GM23338 (cell line): ENCODE results near the gene AEN. TPM values are rescaled to one million over a fixed set of nuclear protein-coding genes. Genes with fewer than 3 reads are reported as not detected.

ENCODE experiments used
- ATAC-seq: fragments of 200-7000 bp; cut with Tn5 transposase; 3 replicates; pipeline ENCODE4 v1.9.1; 2020
- DNase-seq: peaks from one replicate; pipeline ENCODE4 v3.0.0-alpha.2; 2015; ENCODE audit warnings: low spot score
- H2AFZ ChIP-seq: fragments of 200-600 bp; sonication (generic); 2 replicates; pipeline ENCODE4 v1.8.0; 2016; ENCODE audit warnings: antibody characterized with exemption, mild to moderate bottlenecking, moderate library complexity
- H3F3A ChIP-seq: fragments of 200-600 bp; sonication (generic); replicated peaks from 2 replicates; pipeline ENCODE4 v1.8.0; 2017; ENCODE audit warnings: antibody characterized with exemption, mixed run types, low read depth
- H3K27ac ChIP-seq: fragments of 200-600 bp; sonication (generic); 2 replicates; pipeline ENCODE4 v1.6.1; 2016; ENCODE audit warnings: low read depth
- H3K27me3 ChIP-seq: fragments of 200-600 bp; sonication (generic); 2 replicates; pipeline ENCODE4 v1.8.0; 2016; ENCODE audit warnings: mild to moderate bottlenecking, mixed run types, moderate library complexity; ENCODE audit not compliant: insufficient read depth
- H3K36me3 ChIP-seq: fragments of 200-600 bp; sonication (generic); 2 replicates; pipeline ENCODE4 v1.8.0; 2016; ENCODE audit warnings: mild to moderate bottlenecking; ENCODE audit not compliant: insufficient read depth
- H3K4me1 ChIP-seq: fragments of 200-600 bp; sonication (generic); 2 replicates; pipeline ENCODE4 v1.8.0; 2016; ENCODE audit warnings: mild to moderate bottlenecking, moderate library complexity; ENCODE audit not compliant: insufficient read depth
- H3K4me2 ChIP-seq: fragments of 200-600 bp; sonication (generic); 2 replicates; pipeline ENCODE4 v1.7.1; 2017; ENCODE audit warnings: mixed run types
- H3K4me3 ChIP-seq: fragments of 200-600 bp; sonication (generic); 2 replicates; pipeline ENCODE4 v1.6.1; 2016; ENCODE audit warnings: mixed run types
- H3K79me2 ChIP-seq: fragments of 200-600 bp; sonication (generic); replicated peaks from 2 replicates; pipeline ENCODE4 v1.8.0; 2017; ENCODE audit warnings: mild to moderate bottlenecking; ENCODE audit not compliant: insufficient read depth
- H3K9me2 ChIP-seq: fragments of 200-600 bp; sonication (generic); 2 replicates; pipeline ENCODE4 v1.8.0; 2017; ENCODE audit not compliant: insufficient read depth
- H4K20me1 ChIP-seq: fragments of 200-600 bp; sonication (generic); replicated peaks from 2 replicates; pipeline ENCODE4 v1.8.0; 2017; ENCODE audit warnings: mild to moderate bottlenecking; ENCODE audit not compliant: insufficient read depth
- H3K27ac Mint-ChIP-seq: 2 replicates; pipeline ENCODE4 v1.8.0; 2020; ENCODE audit warnings: inconsistent platforms, mild to moderate bottlenecking, moderate library complexity, mixed read lengths
- H3K27me3 Mint-ChIP-seq: 3 replicates; pipeline ENCODE4 v1.8.0; 2022; ENCODE audit warnings: low read depth, mild to moderate bottlenecking, moderate library complexity, mixed read lengths, inconsistent platforms; ENCODE audit not compliant: insufficient read depth, poor library complexity
- H3K36me3 Mint-ChIP-seq: 3 replicates; pipeline ENCODE4 v1.8.0; 2021; ENCODE audit warnings: low read depth, mild to moderate bottlenecking, inconsistent platforms, moderate library complexity, mixed read lengths
- H3K4me1 Mint-ChIP-seq: 3 replicates; pipeline ENCODE4 v1.8.0; 2020; ENCODE audit warnings: mild to moderate bottlenecking, inconsistent platforms, mixed read lengths
- H3K4me3 Mint-ChIP-seq: 3 replicates; pipeline ENCODE4 v1.8.0; 2021; ENCODE audit warnings: moderate library complexity, mild to moderate bottlenecking, inconsistent platforms, mixed read lengths
- H3K9me3 Mint-ChIP-seq: 3 replicates; pipeline ENCODE4 v1.8.0; 2020; ENCODE audit warnings: moderate library complexity, mild to moderate bottlenecking, inconsistent platforms, mixed read lengths
- CREB1 ChIP-seq: fragments of 250-450 bp; sonication (Bioruptor Pico); IDR thresholded peaks from 2 replicates; pipeline ENCODE4 v1.5.0; 2020; ENCODE audit warnings: low read depth, mild to moderate bottlenecking, moderate library complexity
- EZH2phosphoT487 ChIP-seq: fragments of 200-600 bp; sonication (generic); IDR thresholded peaks from one replicate; pipeline ENCODE4 v1.8.1; 2018; ENCODE audit warnings: antibody characterized with exemption; ENCODE audit not compliant: unreplicated experiment
- JUNB ChIP-seq: IDR thresholded peaks from one replicate; pipeline ENCODE4 v1.6.1; 2016; ENCODE audit warnings: antibody characterized with exemption; ENCODE audit not compliant: unreplicated experiment
- NANOG ChIP-seq: IDR thresholded peaks from 2 replicates; pipeline ENCODE4 v1.6.1; 2016; ENCODE audit warnings: antibody characterized with exemption, borderline replicate concordance
- POLR2AphosphoS5 ChIP-seq: IDR thresholded peaks from 2 replicates; pipeline ENCODE4 v1.6.1; 2016; ENCODE audit warnings: antibody characterized with exemption, low read depth
- ZNF114 ChIP-seq: fragments of 250-450 bp; sonication (Bioruptor Pico); IDR thresholded peaks from 2 replicates; pipeline ENCODE4 v1.5.0; 2020; ENCODE audit warnings: mild to moderate bottlenecking, moderate library complexity
- polyA plus RNA-seq: library from polyadenylated mRNA; unstranded; fragments of >200 nt; fragmentation: Nextera tagmentation; extraction: Ambion mirVana; gene quantifications from 2 replicates; pipeline ENCODE4 v1.2.1, GENCODE V29; 2016
- total RNA-seq: library from RNA; depleted of rRNA; stranded (reverse); fragments of >200 nt; shearing (Covaris generic); gene quantifications from 2 replicates; pipeline ENCODE4 v1.2.3, GENCODE V29; 2014
- TF ChIP-seq, protein P1 (sequence below): fragments of 250-450 bp; sonication (Bioruptor Pico); IDR thresholded peaks from 2 replicates; pipeline ENCODE4 v1.5.0; 2020; ENCODE audit warnings: mild to moderate bottlenecking, moderate library complexity

Gene AEN
- total and polyA plus RNA-seq, 2 experiments from 2014 or later, result 82.3 to 220 TPM

GRCh38 chr15:88648357-88649214 is 27.4 kb downstream of the AEN start (continued):
- TF ChIP-seq, protein P1, sequence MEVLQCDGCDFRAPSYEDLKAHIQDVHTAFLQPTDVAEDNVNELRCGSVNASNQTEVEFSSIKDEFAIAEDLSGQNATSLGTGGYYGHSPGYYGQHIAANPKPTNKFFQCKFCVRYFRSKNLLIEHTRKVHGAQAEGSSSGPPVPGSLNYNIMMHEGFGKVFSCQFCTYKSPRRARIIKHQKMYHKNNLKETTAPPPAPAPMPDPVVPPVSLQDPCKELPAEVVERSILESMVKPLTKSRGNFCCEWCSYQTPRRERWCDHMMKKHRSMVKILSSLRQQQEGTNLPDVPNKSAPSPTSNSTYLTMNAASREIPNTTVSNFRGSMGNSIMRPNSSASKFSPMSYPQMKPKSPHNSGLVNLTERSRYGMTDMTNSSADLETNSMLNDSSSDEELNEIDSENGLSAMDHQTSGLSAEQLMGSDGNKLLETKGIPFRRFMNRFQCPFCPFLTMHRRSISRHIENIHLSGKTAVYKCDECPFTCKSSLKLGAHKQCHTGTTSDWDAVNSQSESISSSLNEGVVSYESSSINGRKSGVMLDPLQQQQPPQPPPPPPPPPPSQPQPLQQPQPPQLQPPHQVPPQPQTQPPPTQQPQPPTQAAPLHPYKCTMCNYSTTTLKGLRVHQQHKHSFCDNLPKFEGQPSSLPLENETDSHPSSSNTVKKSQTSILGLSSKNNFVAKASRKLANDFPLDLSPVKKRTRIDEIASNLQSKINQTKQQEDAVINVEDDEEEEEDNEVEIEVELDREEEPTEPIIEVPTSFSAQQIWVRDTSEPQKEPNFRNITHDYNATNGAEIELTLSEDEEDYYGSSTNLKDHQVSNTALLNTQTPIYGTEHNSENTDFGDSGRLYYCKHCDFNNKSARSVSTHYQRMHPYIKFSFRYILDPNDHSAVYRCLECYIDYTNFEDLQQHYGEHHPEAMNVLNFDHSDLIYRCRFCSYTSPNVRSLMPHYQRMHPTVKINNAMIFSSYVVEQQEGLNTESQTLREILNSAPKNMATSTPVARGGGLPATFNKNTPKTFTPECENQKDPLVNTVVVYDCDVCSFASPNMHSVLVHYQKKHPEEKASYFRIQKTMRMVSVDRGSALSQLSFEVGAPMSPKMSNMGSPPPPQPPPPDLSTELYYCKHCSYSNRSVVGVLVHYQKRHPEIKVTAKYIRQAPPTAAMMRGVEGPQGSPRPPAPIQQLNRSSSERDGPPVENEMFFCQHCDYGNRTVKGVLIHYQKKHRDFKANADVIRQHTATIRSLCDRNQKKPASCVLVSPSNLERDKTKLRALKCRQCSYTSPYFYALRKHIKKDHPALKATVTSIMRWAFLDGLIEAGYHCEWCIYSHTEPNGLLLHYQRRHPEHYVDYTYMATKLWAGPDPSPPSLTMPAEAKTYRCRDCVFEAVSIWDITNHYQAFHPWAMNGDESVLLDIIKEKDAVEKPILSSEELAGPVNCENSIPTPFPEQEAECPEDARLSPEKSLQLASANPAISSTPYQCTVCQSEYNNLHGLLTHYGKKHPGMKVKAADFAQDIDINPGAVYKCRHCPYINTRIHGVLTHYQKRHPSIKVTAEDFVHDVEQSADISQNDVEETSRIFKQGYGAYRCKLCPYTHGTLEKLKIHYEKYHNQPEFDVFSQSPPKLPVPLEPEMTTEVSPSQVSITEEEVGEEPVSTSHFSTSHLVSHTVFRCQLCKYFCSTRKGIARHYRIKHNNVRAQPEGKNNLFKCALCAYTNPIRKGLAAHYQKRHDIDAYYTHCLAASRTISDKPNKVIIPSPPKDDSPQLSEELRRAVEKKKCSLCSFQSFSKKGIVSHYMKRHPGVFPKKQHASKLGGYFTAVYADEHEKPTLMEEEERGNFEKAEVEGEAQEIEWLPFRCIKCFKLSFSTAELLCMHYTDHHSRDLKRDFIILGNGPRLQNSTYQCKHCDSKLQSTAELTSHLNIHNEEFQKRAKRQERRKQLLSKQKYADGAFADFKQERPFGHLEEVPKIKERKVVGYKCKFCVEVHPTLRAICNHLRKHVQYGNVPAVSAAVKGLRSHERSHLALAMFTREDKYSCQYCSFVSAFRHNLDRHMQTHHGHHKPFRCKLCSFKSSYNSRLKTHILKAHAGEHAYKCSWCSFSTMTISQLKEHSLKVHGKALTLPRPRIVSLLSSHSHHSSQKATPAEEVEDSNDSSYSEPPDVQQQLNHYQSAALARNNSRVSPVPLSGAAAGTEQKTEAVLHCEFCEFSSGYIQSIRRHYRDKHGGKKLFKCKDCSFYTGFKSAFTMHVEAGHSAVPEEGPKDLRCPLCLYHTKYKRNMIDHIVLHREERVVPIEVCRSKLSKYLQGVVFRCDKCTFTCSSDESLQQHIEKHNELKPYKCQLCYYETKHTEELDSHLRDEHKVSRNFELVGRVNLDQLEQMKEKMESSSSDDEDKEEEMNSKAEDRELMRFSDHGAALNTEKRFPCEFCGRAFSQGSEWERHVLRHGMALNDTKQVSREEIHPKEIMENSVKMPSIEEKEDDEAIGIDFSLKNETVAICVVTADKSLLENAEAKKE (CRISPR knock-in tag), result no peak
- TF ChIP-seq JUNB, result no peak
- no peak for TF ChIP-seq EZH2phosphoT487
- no peak for TF ChIP-seq ZNF114 (CRISPR knock-in tag)
- no peak for TF ChIP-seq NANOG
- no peak for TF ChIP-seq POLR2AphosphoS5

GRCh38 chr15:88649286-88649733 is 28.2 kb downstream of the AEN start:
- Mint-ChIP-seq H3K36me3 (no peaks in the 10 kb centered on the region), H3K27ac (peak overlapping the region; percentile 75; the same call in 1 of the 2 replicates), H3K4me1 (peaks cover 26% of the 10 kb centered on the region), H3K27me3 (peaks cover 5% of the 10 kb centered on the region), H3K4me3 (no peak overlapping the region), H3K9me3 (no peaks in the 10 kb centered on the region)
- Histone ChIP-seq H3K9me2 (no peaks in the 10 kb centered on the region), H3K4me2 (no peak overlapping the region), H3K36me3 (no peaks in the 10 kb centered on the region), H3K79me2 (no peaks in the 10 kb centered on the region), H3K27ac (no peak overlapping the region), H2AFZ (no peak overlapping the region), H3K27me3 (no peaks in the 10 kb centered on the region), H3K4me1 (peaks cover 7% of the 10 kb centered on the region; the same call in 1 of the 2 replicates), H4K20me1 (no peaks in the 10 kb centered on the region), H3K4me3 (no peak overlapping the region), H3F3A (no peaks in the 10 kb centered on the region)
- ATAC-seq, result no peak
- DNase-seq, result no peak
- TF ChIP-seq, protein P1 (CRISPR knock-in tag), result no peak
- TF ChIP-seq CREB1 (CRISPR knock-in tag), result no peak
